ENCODE measurements around the gene MKNK2.

DNA sequence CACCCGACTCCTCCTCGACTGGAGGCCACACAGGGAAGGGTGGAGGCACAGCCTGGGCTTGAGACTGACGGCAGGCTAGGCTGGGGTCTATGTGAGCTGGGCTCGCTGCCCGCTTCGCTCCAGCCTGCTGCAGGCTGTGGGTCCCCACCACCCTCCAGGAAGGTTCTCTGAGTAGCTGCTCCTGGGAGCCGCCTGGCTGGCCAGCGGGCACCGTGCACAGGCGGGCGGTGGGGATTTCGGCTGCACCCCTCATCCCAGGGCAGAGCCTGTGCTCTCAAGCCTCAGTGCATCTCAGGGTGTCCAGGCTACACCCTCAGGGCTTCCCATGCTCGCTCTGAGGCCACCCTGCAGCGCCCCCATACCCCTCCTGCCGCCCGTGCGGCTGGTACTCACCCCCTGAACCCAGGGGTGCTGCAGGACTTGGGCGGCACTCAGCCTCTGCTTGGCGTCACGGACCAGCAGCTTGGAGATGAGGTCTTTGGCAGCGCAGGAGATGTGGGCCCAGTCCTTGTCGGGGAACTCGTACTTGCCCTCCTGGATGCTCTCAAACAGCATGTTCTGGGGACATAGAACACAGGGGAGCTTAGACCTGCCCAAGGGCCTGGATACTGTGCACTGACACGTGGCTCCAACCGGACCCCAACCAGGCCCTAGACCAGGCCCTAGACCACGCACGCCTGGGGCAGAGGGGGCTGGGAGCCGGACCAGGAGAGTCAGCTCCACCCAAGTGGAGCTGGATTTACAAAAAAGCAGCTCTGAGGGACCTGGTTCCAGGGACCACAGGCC is 10.2 kb downstream of the MKNK2 start:
- TF ChIP-seq, protein P1, sequence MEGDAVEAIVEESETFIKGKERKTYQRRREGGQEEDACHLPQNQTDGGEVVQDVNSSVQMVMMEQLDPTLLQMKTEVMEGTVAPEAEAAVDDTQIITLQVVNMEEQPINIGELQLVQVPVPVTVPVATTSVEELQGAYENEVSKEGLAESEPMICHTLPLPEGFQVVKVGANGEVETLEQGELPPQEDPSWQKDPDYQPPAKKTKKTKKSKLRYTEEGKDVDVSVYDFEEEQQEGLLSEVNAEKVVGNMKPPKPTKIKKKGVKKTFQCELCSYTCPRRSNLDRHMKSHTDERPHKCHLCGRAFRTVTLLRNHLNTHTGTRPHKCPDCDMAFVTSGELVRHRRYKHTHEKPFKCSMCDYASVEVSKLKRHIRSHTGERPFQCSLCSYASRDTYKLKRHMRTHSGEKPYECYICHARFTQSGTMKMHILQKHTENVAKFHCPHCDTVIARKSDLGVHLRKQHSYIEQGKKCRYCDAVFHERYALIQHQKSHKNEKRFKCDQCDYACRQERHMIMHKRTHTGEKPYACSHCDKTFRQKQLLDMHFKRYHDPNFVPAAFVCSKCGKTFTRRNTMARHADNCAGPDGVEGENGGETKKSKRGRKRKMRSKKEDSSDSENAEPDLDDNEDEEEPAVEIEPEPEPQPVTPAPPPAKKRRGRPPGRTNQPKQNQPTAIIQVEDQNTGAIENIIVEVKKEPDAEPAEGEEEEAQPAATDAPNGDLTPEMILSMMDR (IDR thresholded peaks at IDR 0.05): no peak
- TF ChIP-seq EZH2 (IDR thresholded peaks at IDR 0.05; ENCODE audit: borderline replicate concordance, insufficient read depth, low read depth, low read length, poor library complexity, severe bottlenecking): no peak

All from B cell (primary cell).